Stomach (tissue), 4 donors: ENCODE data around the gene HINFP.
A peak's percentile ranks its signal among the peaks of the same experiment; 100 is the strongest.

Experiments
- EP300 ChIP-seq: sonication (generic); formaldehyde crosslinking; IDR thresholded peaks from one replicate; pipeline ENCODE4 v1.6.1; 2017; ENCODE audit warnings: antibody characterized with exemption
- POLR2A ChIP-seq, 4 donors: fragments of 450-650 bp; IDR thresholded peaks; one replicate each; pipeline ENCODE4 v1.6.1; 2016; ENCODE audit warnings: antibody characterized with exemption in 4 of 4, control low read depth in 2 of 4, mild to moderate bottlenecking in 1 of 4, moderate library complexity in 1 of 4
- TF ChIP-seq, protein P1 (sequence below), 7 experiments: fragments of 450-650 bp in 4 of 7; fragments of 200-600 bp in 3 of 7; sonication (generic) in 3 of 7; IDR thresholded peaks; one replicate each; pipeline ENCODE4 v1.5.1; 2016 to 2019; ENCODE audit warnings: antibody characterized with exemption in 7 of 7, control low read depth in 2 of 7, mild to moderate bottlenecking in 1 of 7

DNA sequence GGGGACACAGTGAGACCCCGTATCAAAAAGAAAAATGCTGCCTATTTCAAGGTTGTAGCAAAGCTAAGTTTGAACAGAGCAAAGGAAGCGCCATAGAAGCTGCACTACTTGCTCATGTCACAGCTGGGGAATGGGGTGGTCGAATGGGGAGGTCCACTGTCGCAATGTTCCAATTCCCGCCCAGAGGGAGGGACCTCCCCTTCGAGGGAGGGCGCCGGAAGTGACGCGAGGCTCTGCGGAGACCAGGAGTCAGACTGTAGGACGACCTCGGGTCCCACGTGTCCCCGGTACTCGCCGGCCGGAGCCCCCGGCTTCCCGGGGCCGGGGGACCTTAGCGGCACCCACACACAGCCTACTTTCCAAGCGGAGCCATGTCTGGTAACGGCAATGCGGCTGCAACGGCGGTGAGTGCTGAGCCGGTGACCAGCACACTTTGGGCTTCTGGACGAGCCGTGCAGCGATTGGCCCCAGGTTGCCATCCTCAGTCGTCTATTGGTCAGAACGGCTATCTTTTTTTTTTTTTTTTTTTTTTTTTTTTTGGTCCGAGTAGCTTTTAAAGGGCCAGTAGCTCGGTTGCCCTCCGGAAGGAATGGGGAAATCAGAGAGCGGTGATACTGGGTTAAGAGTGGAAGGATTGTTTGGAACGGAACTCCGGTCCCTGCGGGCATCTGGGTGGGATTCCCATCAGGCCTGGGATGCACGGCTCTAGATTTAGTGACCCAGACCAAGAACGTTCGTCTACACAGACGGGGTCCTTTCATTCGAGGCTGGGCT lies 36.5 kb upstream of the HINFP start, which contains the start of gene HMBS:
- TF ChIP-seq, protein P1, sequence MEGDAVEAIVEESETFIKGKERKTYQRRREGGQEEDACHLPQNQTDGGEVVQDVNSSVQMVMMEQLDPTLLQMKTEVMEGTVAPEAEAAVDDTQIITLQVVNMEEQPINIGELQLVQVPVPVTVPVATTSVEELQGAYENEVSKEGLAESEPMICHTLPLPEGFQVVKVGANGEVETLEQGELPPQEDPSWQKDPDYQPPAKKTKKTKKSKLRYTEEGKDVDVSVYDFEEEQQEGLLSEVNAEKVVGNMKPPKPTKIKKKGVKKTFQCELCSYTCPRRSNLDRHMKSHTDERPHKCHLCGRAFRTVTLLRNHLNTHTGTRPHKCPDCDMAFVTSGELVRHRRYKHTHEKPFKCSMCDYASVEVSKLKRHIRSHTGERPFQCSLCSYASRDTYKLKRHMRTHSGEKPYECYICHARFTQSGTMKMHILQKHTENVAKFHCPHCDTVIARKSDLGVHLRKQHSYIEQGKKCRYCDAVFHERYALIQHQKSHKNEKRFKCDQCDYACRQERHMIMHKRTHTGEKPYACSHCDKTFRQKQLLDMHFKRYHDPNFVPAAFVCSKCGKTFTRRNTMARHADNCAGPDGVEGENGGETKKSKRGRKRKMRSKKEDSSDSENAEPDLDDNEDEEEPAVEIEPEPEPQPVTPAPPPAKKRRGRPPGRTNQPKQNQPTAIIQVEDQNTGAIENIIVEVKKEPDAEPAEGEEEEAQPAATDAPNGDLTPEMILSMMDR (IDR thresholded peaks at IDR 0.05) = no peak
- TF ChIP-seq POLR2A (IDR thresholded peaks at IDR 0.05) (peak in 1 of 4 donors; percentile 8), EP300 (no peak)
